ENCODE measurements around the gene RIC8A. TPM values are rescaled to one million over a fixed set of nuclear protein-coding genes. Genes with fewer than 3 reads are reported as not detected.
A peak's percentile ranks its signal among the peaks of the same experiment; 100 is the strongest.
"Not testable (repeated sequence)": the region's sequence is repeated elsewhere in the genome, so short reads cannot be mapped to it uniquely, and the experiment has no call there.

Gene RIC8A
- total and polyA plus RNA-seq, 9 of the 15 experiments (the other 6 are each of a cell fraction or from before 2014, with no cell fraction given) = 10.7 to 108 (median 72.1) TPM

DNA sequence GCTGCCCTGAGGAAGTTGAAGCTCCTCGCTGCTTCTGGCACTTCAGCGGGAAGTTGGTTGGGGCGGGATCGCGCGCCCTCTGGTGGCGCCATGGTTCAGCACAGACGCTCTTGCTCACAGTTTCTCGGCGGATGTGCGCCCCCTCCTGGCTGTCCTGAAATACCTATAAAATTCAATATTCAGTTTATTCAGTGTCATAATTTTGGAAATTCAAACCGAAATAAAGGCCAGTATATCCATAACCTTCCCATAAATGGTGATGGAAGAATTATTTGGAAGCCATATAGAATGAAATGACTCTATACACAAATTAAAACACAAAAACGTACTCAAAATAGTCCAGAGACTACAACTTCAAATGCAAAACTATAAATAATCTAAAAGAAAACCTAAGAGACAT is 27.3 kb upstream of the RIC8A start:
- WGBS (ENCODE audit: insufficient coverage, low coverage, missing lambda C conversion rate) = 0% methylated on average over 1 of the region's 13 CpGs
- FAIRE-seq, POLR2A ChIA-PET: not testable (repeated sequence)

DNA sequence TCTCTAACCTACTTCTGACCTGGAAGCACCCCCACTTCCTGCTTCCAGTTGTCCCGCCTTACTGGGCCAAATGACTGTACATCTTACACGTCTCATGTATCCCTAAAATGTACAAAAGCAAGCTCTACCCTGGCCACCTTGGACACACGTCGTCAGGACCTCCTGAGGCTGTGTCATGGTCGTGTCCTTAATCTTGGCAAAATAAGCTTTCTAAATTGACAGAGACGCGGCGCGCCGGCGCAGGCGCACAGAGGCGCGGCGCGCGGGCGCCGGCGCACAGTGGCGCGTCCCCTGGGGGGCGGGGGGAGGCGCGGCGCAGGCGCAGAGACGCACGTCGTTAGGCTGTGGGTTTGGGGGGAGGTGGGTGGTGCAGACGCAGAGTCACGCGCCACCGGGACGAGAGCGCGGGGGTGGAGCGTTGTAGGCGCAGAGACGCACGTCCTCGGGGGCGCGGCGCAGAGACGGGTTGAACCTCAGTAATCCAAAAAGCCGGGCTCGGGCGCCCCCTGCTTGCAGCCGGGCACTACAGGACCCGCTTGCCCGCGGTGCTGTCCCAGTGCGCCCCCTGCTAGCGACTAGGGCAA is 18.2 kb upstream of the RIC8A start:
- DNase-seq (ENCODE audit: extremely low read depth in 1 of 4, low spot score in 3 of 4); FAIRE-seq; H2AFZ ChIP-seq (ENCODE audit: low read depth, low read length); intact Hi-C loops (cut with micrococcal nuclease); H3K4me3 ChIP-seq; H3K4me2 ChIP-seq (ENCODE audit: insufficient read depth, low read length); BruUV-seq (replicated peaks); POLR2A ChIA-PET; H3K79me2 ChIP-seq (ENCODE audit: control insufficient read depth, insufficient read depth, low read length); H3K9ac ChIP-seq (ENCODE audit: insufficient read depth in 1 of 2, low read depth in 2 of 2, low read length in 2 of 2); H3K27ac ChIP-seq (ENCODE audit: extremely low read depth, low read depth, low read length); H3K9me3 ChIP-seq (replicated peaks; ENCODE audit: control insufficient read depth, insufficient read depth, low read depth, low read length); ATAC-seq; H4K20me1 ChIP-seq (replicated peaks; ENCODE audit: control insufficient read depth, insufficient read depth, low read length); H3K9me1 ChIP-seq (ENCODE audit: control insufficient read depth, insufficient read depth, low read length); H3K4me1 ChIP-seq (replicated peaks in 1 of 2; ENCODE audit: control insufficient read depth in 2 of 2, insufficient read depth in 2 of 2, low read length in 2 of 2); in situ Hi-C loops (cut with MboI); CTCF ChIA-PET (ENCODE audit: low intra/inter-chr PET ratio); H3K36me3 ChIP-seq (ENCODE audit: control insufficient read depth, insufficient read depth, low read length); H3K27me3 ChIP-seq (ENCODE audit: control insufficient read depth in 2 of 2, insufficient read depth in 2 of 2, low read length in 2 of 2): not testable (repeated sequence)
- 84% methylated on average over 10 of the region's 55 CpGs for WGBS (ENCODE audit: insufficient coverage, low coverage, missing lambda C conversion rate)

More for the DNA sequence above, 27.3 kb upstream of the RIC8A start:
- H3K27ac ChIP-seq (ENCODE audit: extremely low read depth, low read depth, low read length); intact Hi-C loops (cut with micrococcal nuclease); in situ Hi-C loops (cut with MboI); CTCF ChIA-PET (ENCODE audit: low intra/inter-chr PET ratio); H3K4me2 ChIP-seq (ENCODE audit: insufficient read depth, low read length); H3K4me1 ChIP-seq (replicated peaks in 1 of 2; ENCODE audit: control insufficient read depth in 2 of 2, insufficient read depth in 2 of 2, low read length in 2 of 2); H2AFZ ChIP-seq (ENCODE audit: low read depth, low read length); ATAC-seq; H3K36me3 ChIP-seq (ENCODE audit: control insufficient read depth, insufficient read depth, low read length); H3K4me3 ChIP-seq; H3K9me1 ChIP-seq (ENCODE audit: control insufficient read depth, insufficient read depth, low read length); H3K9ac ChIP-seq (ENCODE audit: insufficient read depth in 1 of 2, low read depth in 2 of 2, low read length in 2 of 2); DNase-seq (ENCODE audit: extremely low read depth in 1 of 4, low spot score in 3 of 4); H3K9me3 ChIP-seq (replicated peaks; ENCODE audit: control insufficient read depth, insufficient read depth, low read depth, low read length); H3K27me3 ChIP-seq (ENCODE audit: control insufficient read depth in 2 of 2, insufficient read depth in 2 of 2, low read length in 2 of 2); BruUV-seq (replicated peaks); H4K20me1 ChIP-seq (replicated peaks; ENCODE audit: control insufficient read depth, insufficient read depth, low read length); H3K79me2 ChIP-seq (ENCODE audit: control insufficient read depth, insufficient read depth, low read length): not testable (repeated sequence)
- TF ChIP-seq, protein P1, sequence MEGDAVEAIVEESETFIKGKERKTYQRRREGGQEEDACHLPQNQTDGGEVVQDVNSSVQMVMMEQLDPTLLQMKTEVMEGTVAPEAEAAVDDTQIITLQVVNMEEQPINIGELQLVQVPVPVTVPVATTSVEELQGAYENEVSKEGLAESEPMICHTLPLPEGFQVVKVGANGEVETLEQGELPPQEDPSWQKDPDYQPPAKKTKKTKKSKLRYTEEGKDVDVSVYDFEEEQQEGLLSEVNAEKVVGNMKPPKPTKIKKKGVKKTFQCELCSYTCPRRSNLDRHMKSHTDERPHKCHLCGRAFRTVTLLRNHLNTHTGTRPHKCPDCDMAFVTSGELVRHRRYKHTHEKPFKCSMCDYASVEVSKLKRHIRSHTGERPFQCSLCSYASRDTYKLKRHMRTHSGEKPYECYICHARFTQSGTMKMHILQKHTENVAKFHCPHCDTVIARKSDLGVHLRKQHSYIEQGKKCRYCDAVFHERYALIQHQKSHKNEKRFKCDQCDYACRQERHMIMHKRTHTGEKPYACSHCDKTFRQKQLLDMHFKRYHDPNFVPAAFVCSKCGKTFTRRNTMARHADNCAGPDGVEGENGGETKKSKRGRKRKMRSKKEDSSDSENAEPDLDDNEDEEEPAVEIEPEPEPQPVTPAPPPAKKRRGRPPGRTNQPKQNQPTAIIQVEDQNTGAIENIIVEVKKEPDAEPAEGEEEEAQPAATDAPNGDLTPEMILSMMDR (IDR thresholded peaks at IDR 0.05 in 2 of 3, conservative IDR thresholded peaks at IDR 0.05 in 1 of 3; ENCODE audit: insufficient read depth in 2 of 3, low read depth in 1 of 3, low read length in 3 of 3) = 0 out of 6 replicates have a peak, but pooled peaks of 2 of the 3 experiments have one; percentile 3 to 13
